ENCODE measurements around the gene DAGLB. TPM values are rescaled to one million over a fixed set of nuclear protein-coding genes. Genes with fewer than 3 reads are reported as not detected.

DAGLB gene, protein sequence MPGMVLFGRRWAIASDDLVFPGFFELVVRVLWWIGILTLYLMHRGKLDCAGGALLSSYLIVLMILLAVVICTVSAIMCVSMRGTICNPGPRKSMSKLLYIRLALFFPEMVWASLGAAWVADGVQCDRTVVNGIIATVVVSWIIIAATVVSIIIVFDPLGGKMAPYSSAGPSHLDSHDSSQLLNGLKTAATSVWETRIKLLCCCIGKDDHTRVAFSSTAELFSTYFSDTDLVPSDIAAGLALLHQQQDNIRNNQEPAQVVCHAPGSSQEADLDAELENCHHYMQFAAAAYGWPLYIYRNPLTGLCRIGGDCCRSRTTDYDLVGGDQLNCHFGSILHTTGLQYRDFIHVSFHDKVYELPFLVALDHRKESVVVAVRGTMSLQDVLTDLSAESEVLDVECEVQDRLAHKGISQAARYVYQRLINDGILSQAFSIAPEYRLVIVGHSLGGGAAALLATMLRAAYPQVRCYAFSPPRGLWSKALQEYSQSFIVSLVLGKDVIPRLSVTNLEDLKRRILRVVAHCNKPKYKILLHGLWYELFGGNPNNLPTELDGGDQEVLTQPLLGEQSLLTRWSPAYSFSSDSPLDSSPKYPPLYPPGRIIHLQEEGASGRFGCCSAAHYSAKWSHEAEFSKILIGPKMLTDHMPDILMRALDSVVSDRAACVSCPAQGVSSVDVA
- 17.5 and 19.3 TPM in 2 replicates for total RNA-seq

- intact Hi-C loops (cut with micrococcal nuclease): loop anchor here (1.0 to 10.0 kb wide), 3 partner anchors 12 to 439 kb away; partner anchors contain the start of genes AIMP2, PMS2 and ZDHHC4
Measured at GRCh38 chr7:6447581-6448199, at the start of gene DAGLB. DAGLB (minus strand) TSS chr7:6447954; CDS start chr7:6447842, 112 bp downstream.

DNA sequence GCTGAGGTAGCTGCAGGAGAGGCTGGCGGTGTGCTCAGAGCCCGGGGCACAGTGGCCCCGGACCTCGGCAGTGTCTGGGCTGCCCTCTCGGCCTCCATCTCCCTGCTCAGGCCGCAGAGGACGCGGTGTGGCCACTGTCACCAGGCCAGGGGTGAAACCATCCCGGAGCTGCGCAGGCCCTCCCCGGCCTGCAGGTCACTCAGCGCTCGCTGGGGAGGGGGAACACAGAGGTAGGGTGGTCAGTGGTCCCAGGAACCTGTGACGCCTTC, 49.8 kb upstream of the DAGLB start:
- intact Hi-C loops (cut with micrococcal nuclease): no loop called here

DNA sequence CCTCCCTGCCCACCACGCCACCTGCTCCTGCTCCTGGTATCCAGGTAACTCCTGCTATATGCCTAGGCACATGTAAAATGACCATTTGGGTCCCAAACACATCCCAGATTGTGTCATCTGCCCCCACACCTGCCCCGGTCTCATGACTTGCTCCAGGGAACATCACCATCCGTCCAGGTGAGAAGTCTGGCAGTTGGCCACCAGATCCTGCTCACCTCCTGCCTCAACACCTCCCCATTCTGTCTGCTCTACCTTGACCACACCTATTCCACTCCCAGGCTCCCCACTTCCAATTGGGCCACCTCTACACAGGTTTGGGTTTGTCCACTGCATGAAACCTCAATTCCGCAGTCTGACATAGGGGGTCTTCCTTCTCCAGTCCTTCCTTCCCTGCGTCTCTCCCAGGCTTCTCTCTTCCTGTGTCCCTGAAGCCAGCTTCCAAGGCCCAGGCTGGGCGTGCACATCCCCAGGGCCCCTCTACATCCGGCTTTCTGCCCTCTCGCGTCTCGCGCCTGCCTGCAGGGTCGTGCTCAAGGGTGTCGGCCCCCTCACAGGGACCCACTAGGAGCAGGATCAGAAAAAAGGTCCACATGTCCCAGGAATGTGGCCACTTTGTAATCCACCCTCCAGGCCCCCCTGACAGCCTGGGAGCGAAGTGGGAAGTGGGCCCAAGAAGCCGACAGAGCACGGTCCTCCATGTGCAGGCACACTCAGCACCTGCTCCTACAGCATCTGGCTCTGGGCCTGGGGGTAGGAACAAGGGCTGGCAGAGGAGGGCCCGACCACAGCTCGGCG, 49.3 kb upstream of the DAGLB start:
- intact Hi-C loops (cut with micrococcal nuclease): no loop called here

GRCh38 chr7:6495597-6496262, 48.0 kb upstream of the DAGLB start:
- intact Hi-C loops (cut with micrococcal nuclease): no loop called here

GRCh38 chr7:6494365-6494764, 46.6 kb upstream of the DAGLB start:
- intact Hi-C loops (cut with micrococcal nuclease): no loop called here

DNA sequence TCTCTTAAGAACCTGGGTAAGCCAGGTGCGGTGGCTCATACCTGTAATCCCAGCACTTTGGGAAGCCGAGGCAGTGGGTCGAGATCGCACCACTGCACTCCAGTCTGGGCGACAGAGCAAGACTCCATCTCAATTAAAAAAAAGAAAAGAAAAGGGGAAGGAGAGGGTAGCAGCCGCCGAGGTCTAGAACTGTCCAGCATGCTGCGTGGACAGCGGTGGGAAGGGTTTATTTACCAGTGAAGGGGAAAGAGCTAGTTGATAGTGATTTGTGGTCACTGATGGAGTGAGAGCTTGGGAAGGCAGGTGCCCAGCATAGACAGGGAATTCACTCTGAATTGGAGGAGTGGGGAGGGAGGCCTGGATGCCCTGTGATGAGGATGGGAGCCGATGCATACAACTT, 43.4 kb upstream of the DAGLB start:
- intact Hi-C loops (cut with micrococcal nuclease): no loop called here

DNA sequence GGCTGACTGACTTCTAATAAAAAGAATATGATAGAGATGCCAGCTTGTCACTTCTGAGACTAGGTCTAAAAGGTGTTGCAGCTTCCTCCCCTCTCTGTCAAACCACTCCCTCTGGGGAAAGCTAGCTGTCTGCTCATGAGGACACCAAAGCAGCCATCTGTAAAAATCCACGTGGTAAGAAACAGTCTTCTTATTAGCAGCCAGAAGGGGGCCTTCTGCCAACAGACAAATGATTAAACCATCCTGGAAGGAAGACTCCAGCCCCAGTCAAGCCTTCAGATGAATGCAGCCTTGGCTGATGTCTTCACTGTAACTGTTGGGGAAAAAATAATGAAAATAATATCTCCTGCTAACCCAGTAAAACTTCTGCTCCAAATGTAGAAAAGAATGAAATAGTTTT, 41.9 kb upstream of the DAGLB start:
- intact Hi-C loops (cut with micrococcal nuclease): no loop called here

- intact Hi-C loops (cut with micrococcal nuclease): no loop called here
Measured at GRCh38 chr7:6487184-6487545, 39.4 kb upstream of the DAGLB start.

- intact Hi-C loops (cut with micrococcal nuclease): no loop called here
Measured at GRCh38 chr7:6486438-6487183, 38.9 kb upstream of the DAGLB start.

DNA sequence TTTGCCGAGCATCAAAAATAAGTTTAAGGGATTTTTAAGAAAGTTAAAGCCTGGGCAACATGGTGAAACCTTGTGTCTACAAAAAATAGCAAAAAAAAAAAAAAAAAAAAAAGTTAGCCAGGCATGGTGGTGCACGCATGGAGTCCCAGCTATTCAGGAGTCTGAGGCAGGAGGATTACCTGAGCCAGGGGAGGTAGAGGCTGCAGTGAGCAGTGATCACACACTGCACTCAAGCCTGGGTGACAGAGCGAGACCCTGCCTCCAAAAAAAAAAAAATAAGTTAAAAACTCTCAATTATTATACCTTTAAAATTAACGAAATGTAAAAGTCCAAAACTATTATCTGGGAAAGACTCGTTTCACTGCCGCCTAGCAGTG, 35.0 kb upstream of the DAGLB start:
- intact Hi-C loops (cut with micrococcal nuclease): no loop called here

- intact Hi-C loops (cut with micrococcal nuclease): no loop called here
Measured at GRCh38 chr7:6482307-6482706, 34.6 kb upstream of the DAGLB start.

GRCh38 chr7:6481445-6481844, 33.7 kb upstream of the DAGLB start:
- intact Hi-C loops (cut with micrococcal nuclease): no loop called here

GRCh38 chr7:6480323-6480660, 32.5 kb upstream of the DAGLB start:
- intact Hi-C loops (cut with micrococcal nuclease): no loop called here

- intact Hi-C loops (cut with micrococcal nuclease): no loop called here
Measured at GRCh38 chr7:6479067-6479466, 31.3 kb upstream of the DAGLB start.

- intact Hi-C loops (cut with micrococcal nuclease): no loop called here
Measured at GRCh38 chr7:6478186-6478585, 30.4 kb upstream of the DAGLB start.

GRCh38 chr7:6477318-6477660, 29.5 kb upstream of the DAGLB start:
- intact Hi-C loops (cut with micrococcal nuclease): no loop called here

GRCh38 chr7:6476596-6477317, 29.0 kb upstream of the DAGLB start:
- intact Hi-C loops (cut with micrococcal nuclease): no loop called here

- intact Hi-C loops (cut with micrococcal nuclease): no loop called here
Measured at GRCh38 chr7:6475433-6476186, 27.9 kb upstream of the DAGLB start.

DNA sequence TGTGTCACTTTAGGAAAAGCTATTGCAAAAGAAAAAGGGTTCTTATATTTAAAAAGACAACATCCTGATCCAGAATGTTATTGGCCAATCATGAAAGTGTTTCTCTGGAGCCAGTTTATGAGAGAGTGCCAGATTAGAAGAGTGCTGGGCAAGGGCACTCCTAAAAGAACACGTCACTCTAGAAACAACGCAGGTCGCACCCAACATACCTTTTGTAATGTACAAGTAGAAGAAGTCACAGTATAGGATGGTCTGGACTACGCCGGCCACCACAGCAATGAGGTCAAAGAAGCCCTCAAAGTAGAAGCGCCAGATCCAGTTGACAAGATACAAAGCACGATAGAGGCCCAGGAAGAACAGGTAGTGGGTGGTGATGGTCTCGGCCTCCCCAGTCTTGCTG, 18.1 kb upstream of the DAGLB start:
- intact Hi-C loops (cut with micrococcal nuclease): no loop called here
